Measurements from ENCODE around the gene FKBP1A. TPM values are rescaled to one million over a fixed set of nuclear protein-coding genes. Genes with fewer than 3 reads are reported as not detected.

Gene FKBP1A
- total RNA-seq, 2 donors from 2014 or later = 307 to 310 TPM

DNA sequence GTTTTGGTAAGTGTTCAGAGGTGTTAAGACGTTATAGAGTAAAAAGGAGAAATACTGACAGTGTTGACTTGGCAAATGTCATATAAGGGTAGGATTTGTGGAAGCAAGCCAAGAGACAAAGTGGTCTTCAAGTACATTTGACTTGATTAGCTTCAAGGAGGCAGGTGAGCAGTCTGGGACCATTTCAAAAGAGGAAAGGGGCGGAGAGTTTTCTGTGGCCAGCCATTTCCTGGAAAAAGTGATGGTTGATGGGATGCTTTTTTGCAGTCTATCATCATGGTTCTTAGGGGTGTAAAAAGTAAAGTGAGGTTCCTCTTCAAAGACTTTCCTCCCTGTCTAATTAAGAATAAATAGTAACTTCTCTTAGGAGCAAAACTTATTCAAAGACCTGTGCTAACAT is 28.7 kb downstream of the FKBP1A start:
- peaks cover 13% of the 10 kb centered on the region for H3K4me1 ChIP-seq
- no peaks in the 10 kb centered on the region for H3K9me3 ChIP-seq
- TF ChIP-seq, protein P1, sequence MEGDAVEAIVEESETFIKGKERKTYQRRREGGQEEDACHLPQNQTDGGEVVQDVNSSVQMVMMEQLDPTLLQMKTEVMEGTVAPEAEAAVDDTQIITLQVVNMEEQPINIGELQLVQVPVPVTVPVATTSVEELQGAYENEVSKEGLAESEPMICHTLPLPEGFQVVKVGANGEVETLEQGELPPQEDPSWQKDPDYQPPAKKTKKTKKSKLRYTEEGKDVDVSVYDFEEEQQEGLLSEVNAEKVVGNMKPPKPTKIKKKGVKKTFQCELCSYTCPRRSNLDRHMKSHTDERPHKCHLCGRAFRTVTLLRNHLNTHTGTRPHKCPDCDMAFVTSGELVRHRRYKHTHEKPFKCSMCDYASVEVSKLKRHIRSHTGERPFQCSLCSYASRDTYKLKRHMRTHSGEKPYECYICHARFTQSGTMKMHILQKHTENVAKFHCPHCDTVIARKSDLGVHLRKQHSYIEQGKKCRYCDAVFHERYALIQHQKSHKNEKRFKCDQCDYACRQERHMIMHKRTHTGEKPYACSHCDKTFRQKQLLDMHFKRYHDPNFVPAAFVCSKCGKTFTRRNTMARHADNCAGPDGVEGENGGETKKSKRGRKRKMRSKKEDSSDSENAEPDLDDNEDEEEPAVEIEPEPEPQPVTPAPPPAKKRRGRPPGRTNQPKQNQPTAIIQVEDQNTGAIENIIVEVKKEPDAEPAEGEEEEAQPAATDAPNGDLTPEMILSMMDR (IDR thresholded peaks at IDR 0.05) = no peak
- no peak overlapping the region for H3K4me3 ChIP-seq
- intact Hi-C loops (cut with DNase I) = no loop called here
- H3K36me3 ChIP-seq = no peaks in the 10 kb centered on the region
- H3K27ac ChIP-seq = peak overlapping the region; percentile 24
- H3K9ac ChIP-seq (ENCODE audit: low read depth in 2 of 2, low read length in 2 of 2) = no peak overlapping the region
- DNase-seq = no peak
- no peaks in the 10 kb centered on the region for H3K27me3 ChIP-seq

DNA sequence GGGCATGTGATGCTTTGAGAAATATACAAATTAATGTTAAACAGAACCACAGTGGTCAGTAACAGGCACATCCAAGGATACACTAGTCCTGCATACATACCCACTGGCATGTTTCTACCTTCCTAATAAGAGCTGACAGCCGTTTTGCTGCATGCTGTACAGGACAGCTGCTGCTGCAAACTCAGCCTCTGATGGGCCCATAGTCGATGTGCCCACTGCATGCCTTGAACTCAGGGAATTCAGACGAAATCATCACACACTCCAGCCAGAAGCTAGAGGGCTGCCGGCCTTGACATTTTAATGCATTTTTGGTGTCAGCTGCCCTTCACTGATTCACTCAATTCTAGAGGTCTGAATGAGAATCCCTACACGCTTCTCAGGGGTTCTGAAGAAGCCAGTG is 29.3 kb downstream of the FKBP1A start:
- Histone ChIP-seq H3K4me1 (peaks cover 13% of the 10 kb centered on the region), H3K9me3 (no peaks in the 10 kb centered on the region), H3K27ac (peak overlapping the region; percentile 24), H3K4me3 (no peak overlapping the region), H3K36me3 (no peaks in the 10 kb centered on the region), H3K27me3 (no peaks in the 10 kb centered on the region), H3K9ac (ENCODE audit: low read depth in 2 of 2, low read length in 2 of 2) (no peak overlapping the region)
- intact Hi-C loops (cut with DNase I) = no loop called here
- TF ChIP-seq, protein P1 (IDR thresholded peaks at IDR 0.05) = no peak
- DNase-seq = no peak

DNA sequence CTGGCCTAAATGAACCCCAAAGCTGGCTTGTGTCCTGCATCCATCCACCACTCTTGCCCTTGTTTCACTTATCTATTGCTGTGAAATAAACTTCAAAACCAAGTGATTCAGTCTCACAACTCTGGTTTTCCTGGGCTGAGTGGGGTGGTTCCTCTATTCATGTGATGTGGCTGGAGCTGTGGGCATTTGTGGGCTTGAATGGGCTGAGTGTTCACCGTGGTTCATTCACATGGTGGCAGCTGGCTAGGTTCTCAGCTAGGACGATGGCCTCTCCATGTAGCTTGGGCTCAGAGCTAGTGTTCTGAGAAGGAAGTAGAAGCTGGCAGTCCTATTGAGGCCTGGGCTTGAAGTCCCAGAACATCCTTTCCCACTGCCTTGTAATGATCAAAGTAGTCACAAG is 30.4 kb downstream of the FKBP1A start:
- Histone ChIP-seq H3K27ac (no peak overlapping the region), H3K9me3 (no peaks in the 10 kb centered on the region), H3K9ac (ENCODE audit: low read depth in 2 of 2, low read length in 2 of 2) (no peak overlapping the region), H3K36me3 (no peaks in the 10 kb centered on the region), H3K27me3 (no peaks in the 10 kb centered on the region), H3K4me3 (no peak overlapping the region), H3K4me1 (peaks cover 13% of the 10 kb centered on the region)
- TF ChIP-seq, protein P1 (IDR thresholded peaks at IDR 0.05) = no peak
- intact Hi-C loops (cut with DNase I) = no loop called here
- DNase-seq = no peak

DNA sequence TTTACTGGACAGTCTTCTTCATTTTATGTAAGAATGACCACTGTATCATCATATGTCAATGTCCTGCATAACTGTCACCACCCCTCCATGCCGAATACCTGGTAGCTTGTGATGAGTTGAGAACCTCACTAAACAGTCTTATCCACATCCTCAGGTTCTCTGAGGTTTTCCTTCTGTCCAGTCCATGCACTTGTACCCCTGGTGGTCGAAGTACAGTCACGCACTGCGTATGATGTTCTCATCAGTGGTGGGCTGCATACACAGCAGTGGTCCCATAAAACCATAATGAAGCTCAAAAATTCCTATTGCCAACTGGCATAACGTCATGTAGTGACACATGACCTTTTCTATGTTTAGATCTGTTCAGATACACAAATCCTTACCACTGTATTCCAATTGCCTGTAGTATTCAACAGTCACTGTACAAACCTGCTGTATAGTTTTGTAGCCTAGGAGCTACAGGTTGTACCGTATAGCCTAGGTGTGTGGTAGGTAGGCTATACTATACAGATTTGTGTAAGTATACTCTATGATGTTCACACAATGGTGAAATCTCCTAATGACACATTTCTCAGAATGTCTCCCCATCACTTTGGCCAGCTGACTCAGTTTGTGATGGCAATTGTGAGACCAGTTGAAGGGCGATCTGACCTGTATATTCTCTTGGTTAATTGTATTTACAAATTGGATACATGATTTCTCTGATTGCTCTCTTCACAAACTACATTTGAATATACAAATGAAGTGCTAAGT is 32.6 kb downstream of the FKBP1A start:
- TF ChIP-seq, protein P1 (IDR thresholded peaks at IDR 0.05) = no peak
- peaks cover 8% of the 10 kb centered on the region for H3K4me1 ChIP-seq
- intact Hi-C loops (cut with DNase I) = no loop called here
- no peaks in the 10 kb centered on the region for H3K36me3 ChIP-seq
- H3K27ac ChIP-seq = no peak overlapping the region
- no peaks in the 10 kb centered on the region for H3K9me3 ChIP-seq
- H3K4me3 ChIP-seq = no peak overlapping the region
- no peaks in the 10 kb centered on the region for H3K27me3 ChIP-seq
- no peak for DNase-seq
- H3K9ac ChIP-seq (ENCODE audit: low read depth in 2 of 2, low read length in 2 of 2) = no peak overlapping the region

DNA sequence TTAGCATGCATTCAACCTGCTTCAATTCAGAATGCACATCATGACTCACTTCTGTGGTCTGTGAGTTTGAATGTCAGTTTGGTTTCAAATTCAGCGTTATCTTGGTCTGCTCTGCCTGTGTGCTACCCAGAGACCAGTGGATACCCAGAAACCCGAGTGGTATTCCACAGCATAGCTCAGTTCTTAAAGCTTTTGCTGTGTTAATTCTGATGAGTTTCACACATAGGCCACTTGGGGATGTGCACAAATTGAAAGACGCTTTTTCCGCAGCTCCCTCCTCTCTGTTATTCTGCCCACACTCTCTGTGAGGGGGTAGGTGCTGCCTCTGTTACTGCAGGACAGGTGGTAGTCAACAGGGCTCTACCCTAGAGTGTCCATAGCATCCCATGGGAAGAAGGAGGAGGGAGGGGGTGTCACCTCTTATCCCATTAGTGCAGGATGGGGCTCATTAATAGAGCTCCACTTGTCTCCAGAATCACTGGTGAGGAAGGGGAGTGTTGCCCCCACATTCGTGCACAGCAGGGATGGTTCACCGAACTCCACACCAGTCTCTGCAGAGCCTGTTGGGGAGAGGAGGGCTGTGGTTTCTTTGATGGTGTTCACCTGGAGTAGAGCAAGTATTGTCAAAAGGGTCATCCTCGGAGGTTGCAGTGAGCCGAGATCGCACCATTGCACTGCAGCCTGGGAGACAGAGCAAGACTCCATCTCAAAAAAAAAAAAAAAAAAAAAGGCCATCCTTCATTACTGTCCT is 34.8 kb downstream of the FKBP1A start:
- Histone ChIP-seq H3K4me3 (no peak overlapping the region), H3K27me3 (no peaks in the 10 kb centered on the region), H3K36me3 (no peaks in the 10 kb centered on the region), H3K4me1 (no peaks in the 10 kb centered on the region), H3K9me3 (no peaks in the 10 kb centered on the region), H3K27ac (no peak overlapping the region), H3K9ac (ENCODE audit: low read depth in 2 of 2, low read length in 2 of 2) (no peak overlapping the region)
- no peak for DNase-seq
- intact Hi-C loops (cut with DNase I) = no loop called here
- TF ChIP-seq, protein P1 (IDR thresholded peaks at IDR 0.05) = no peak
